ENCODE measurements around the gene QSOX2.

- peak; percentile 65; the same call in 1 of the 2 replicates for TF ChIP-seq POLR2A (IDR thresholded peaks at IDR 0.05; ENCODE audit: low read depth, low read length)
- TF ChIP-seq POLR2AphosphoS5 (IDR thresholded peaks at IDR 0.05; ENCODE audit: low read depth, low read length) = 0 out of 2 replicates have a peak, but pooled peaks have one; percentile 32
- no peak for TF ChIP-seq TAF1 (IDR thresholded peaks at IDR 0.05; ENCODE audit: borderline replicate concordance, low read depth, low read length)
Observed at GRCh38 chr9:136267261-136268111, 21.9 kb upstream of the QSOX2 start.
